Lower lobe of right lung (tissue), 2 donors: ENCODE measurements around the gene TENM4. TPM values are rescaled to one million over a fixed set of nuclear protein-coding genes. Genes with fewer than 3 reads are reported as not detected.

Experiments used
- ATAC-seq, 2 donors: fragments of 200-7000 bp; cut with Tn5 transposase; one replicate each; pipeline ENCODE4 v1.9.1; 2020 to 2022; ENCODE audit warnings: mild to moderate bottlenecking in 2 of 2, moderate library complexity in 2 of 2
- DNase-seq: peaks from one replicate; pipeline ENCODE4 v3.0.0-alpha.2; 2020
- H3K27ac ChIP-seq: fragments of 200-600 bp; one replicate; pipeline ENCODE4 v1.8.0; 2022
- H3K27me3 ChIP-seq: fragments of 200-600 bp; one replicate; pipeline ENCODE4 v1.8.0; 2022; ENCODE audit warnings: low read depth
- H3K36me3 ChIP-seq: fragments of 200-600 bp; one replicate; pipeline ENCODE4 v1.8.0; 2022; ENCODE audit warnings: mild to moderate bottlenecking
- H3K4me1 ChIP-seq: fragments of 200-600 bp; one replicate; pipeline ENCODE4 v1.8.0; 2022
- H3K4me3 ChIP-seq: fragments of 200-600 bp; one replicate; pipeline ENCODE4 v1.8.0; 2022; ENCODE audit warnings: mild to moderate bottlenecking
- H3K9me3 ChIP-seq: fragments of 200-600 bp; one replicate; pipeline ENCODE4 v1.8.0; 2022
- intact Hi-C: fragments of 100-400 bp; cut with DNase I; formaldehyde crosslinking; loops from one replicate; pipeline ENCODE4 v1.11.0; 2022
- total RNA-seq: library from RNA; stranded (reverse); fragmentation: NEBNext Ultra II Directional; extraction: Animal tissue kit (Norgen Biotek cat#: 25700); gene quantifications from one replicate; pipeline ENCODE4 v1.2.1, GENCODE V29; 2021
- TF ChIP-seq, protein P1 (sequence below): fragments of 200-600 bp; IDR thresholded peaks from one replicate; pipeline ENCODE4 v1.8.0; 2022; ENCODE audit warnings: antibody characterized with exemption, mild to moderate bottlenecking
- donor health status: DM: no; HTN: yes; CAD: no; lungs with severe emphysema.

TENM4 gene
- total RNA-seq, 1 donor from 2014 or later, result 1.1 TPM

DNA sequence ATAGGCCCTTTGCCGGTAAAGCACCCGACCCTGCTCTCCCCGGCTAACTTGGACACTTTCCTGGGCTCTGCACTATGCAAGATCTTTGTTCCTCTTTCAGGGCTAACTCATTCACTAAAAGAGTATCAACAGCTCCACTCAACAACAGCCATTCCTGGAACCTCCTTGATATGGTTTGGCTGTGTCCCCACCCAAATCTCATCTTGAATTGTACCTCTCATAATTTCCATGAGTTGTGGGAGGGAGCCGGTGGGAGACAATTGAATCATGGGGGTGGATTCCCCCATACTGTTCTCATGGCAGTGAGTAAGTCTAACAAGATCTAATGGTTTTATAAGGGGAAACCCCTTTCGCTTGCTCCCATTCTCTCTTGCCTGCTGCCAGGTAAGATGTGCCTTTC lies 330.0 kb downstream of the TENM4 start:
- H3K4me1 ChIP-seq, result no peaks in the 10 kb centered on the region
- H3K36me3 ChIP-seq, result no peaks in the 10 kb centered on the region
- ATAC-seq (no peak), DNase-seq (no peak)
- intact Hi-C loops, result no loop called here
- H3K27me3 ChIP-seq, result no peaks in the 10 kb centered on the region
- H3K4me3 ChIP-seq, result no peak overlapping the region
- TF ChIP-seq, protein P1, sequence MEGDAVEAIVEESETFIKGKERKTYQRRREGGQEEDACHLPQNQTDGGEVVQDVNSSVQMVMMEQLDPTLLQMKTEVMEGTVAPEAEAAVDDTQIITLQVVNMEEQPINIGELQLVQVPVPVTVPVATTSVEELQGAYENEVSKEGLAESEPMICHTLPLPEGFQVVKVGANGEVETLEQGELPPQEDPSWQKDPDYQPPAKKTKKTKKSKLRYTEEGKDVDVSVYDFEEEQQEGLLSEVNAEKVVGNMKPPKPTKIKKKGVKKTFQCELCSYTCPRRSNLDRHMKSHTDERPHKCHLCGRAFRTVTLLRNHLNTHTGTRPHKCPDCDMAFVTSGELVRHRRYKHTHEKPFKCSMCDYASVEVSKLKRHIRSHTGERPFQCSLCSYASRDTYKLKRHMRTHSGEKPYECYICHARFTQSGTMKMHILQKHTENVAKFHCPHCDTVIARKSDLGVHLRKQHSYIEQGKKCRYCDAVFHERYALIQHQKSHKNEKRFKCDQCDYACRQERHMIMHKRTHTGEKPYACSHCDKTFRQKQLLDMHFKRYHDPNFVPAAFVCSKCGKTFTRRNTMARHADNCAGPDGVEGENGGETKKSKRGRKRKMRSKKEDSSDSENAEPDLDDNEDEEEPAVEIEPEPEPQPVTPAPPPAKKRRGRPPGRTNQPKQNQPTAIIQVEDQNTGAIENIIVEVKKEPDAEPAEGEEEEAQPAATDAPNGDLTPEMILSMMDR, result no peak
- H3K27ac ChIP-seq, result no peak overlapping the region
- no peaks in the 10 kb centered on the region for H3K9me3 ChIP-seq

- Histone ChIP-seq H3K36me3 (no peaks in the 10 kb centered on the region), H3K27ac (no peak overlapping the region), H3K4me3 (no peak overlapping the region), H3K27me3 (no peaks in the 10 kb centered on the region), H3K9me3 (no peaks in the 10 kb centered on the region), H3K4me1 (no peaks in the 10 kb centered on the region)
- TF ChIP-seq, protein P1, result no peak
- DNase-seq (no peak), ATAC-seq (no peak)
- intact Hi-C loops, result no loop called here
These were observed 330.5 kb downstream of the TENM4 start for GRCh38 chr11:79110321-79110720.

DNA sequence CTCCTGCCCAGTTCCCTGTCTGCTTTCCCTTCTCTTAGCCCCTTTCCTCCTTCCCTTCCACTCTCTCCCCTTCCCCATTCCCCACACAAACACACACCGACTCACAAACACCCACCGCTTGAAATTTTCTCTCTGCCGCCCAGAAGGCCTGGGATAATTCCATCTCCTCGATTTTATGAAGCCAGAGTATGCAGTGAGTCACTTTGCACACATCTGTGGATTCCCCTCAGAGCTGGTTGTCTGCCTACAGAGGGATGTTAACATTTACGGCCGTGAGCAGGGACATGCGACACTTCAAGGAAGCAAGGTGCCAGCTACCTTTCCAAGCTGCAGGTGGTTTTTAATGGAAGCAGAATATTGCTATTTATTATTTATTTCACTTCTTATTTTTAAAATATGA lies 332.0 kb downstream of the TENM4 start:
- Histone ChIP-seq H3K27me3 (no peaks in the 10 kb centered on the region), H3K36me3 (no peaks in the 10 kb centered on the region), H3K4me1 (no peaks in the 10 kb centered on the region), H3K4me3 (no peak overlapping the region), H3K9me3 (no peaks in the 10 kb centered on the region), H3K27ac (no peak overlapping the region)
- TF ChIP-seq, protein P1, result no peak
- intact Hi-C loops, result no loop called here
- DNase-seq, result no peak
- no peak for ATAC-seq

GRCh38 chr11:79102840-79103239 lies 338.0 kb downstream of the TENM4 start:
- H3K27ac ChIP-seq, result no peak overlapping the region
- no peaks in the 10 kb centered on the region for H3K4me1 ChIP-seq
- TF ChIP-seq, protein P1, result no peak
- intact Hi-C loops, result no loop called here
- DNase-seq, result no peak
- no peaks in the 10 kb centered on the region for H3K36me3 ChIP-seq
- no peaks in the 10 kb centered on the region for H3K9me3 ChIP-seq
- ATAC-seq, result no peak
- H3K27me3 ChIP-seq, result no peaks in the 10 kb centered on the region
- H3K4me3 ChIP-seq, result no peak overlapping the region

- Histone ChIP-seq H3K4me3 (no peak overlapping the region), H3K4me1 (no peaks in the 10 kb centered on the region), H3K9me3 (no peaks in the 10 kb centered on the region), H3K36me3 (no peaks in the 10 kb centered on the region), H3K27ac (no peak overlapping the region), H3K27me3 (no peaks in the 10 kb centered on the region)
- DNase-seq, result no peak
- TF ChIP-seq, protein P1, result no peak
- ATAC-seq, result no peak
- intact Hi-C loops, result no loop called here
These were observed 339.2 kb downstream of the TENM4 start for GRCh38 chr11:79101656-79102055.
